OCI-LY7 (cell line): Measurements from ENCODE around the gene DRD4. TPM values are rescaled to one million over a fixed set of nuclear protein-coding genes. Genes with fewer than 3 reads are reported as not detected.
A peak's percentile ranks its signal among the peaks of the same experiment; 100 is the strongest.

ENCODE experiments used
- BruUV-seq: library from RNA; stranded (reverse); fragments of 400-500 nt; replicated peaks from 2 replicates; lab custom pipeline; 2021; lab: Mats Ljungman, UMichigan
- CTCF ChIA-PET: fragments of 300-600 bp; sonication (Branson Sonifier 250); formaldehyde crosslinking; loops from one replicate; lab custom pipeline; 2022; ENCODE audit warnings: antibody characterized with exemption; ENCODE audit not compliant: unreplicated experiment; lab: Charles Lee
- POLR2A ChIA-PET: fragments of 300-600 bp; sonication (Branson Sonifier 250); formaldehyde crosslinking; loops from one replicate; lab custom pipeline; 2022; ENCODE audit warnings: antibody characterized with exemption; lab: Charles Lee
- DNase-seq: peaks from one replicate; pipeline ENCODE4 v3.0.0-alpha.2; 2015; ENCODE audit warnings: low spot score
- H2AFZ ChIP-seq: fragments of 200-600 bp; sonication (generic), shearing (Covaris generic); 2 replicates; pipeline ENCODE4 v1.6.1; 2014; ENCODE audit warnings: mild to moderate bottlenecking, antibody characterized with exemption, low read length, moderate library complexity
- H3K27ac ChIP-seq: fragments of 200-600 bp; sonication (generic); 2 replicates; pipeline ENCODE4 v1.5.1; 2014; ENCODE audit warnings: mixed run types, low read depth, mild to moderate bottlenecking, moderate library complexity, low read length, inconsistent platforms; ENCODE audit not compliant: poor library complexity, severe bottlenecking
- H3K36me3 ChIP-seq: fragments of 200-600 bp; sonication (generic); 2 replicates; pipeline ENCODE4 v1.6.1; 2014; ENCODE audit warnings: mild to moderate bottlenecking, antibody characterized with exemption, low read length, moderate library complexity, mixed read lengths; ENCODE audit not compliant: insufficient read depth
- H3K4me1 ChIP-seq: fragments of 200-600 bp; sonication (generic); 2 replicates; pipeline ENCODE4 v1.5.1; 2014; ENCODE audit warnings: mild to moderate bottlenecking, low read length; ENCODE audit not compliant: insufficient read depth, poor library complexity, severe bottlenecking
- H3K4me2 ChIP-seq: fragments of 200-600 bp; sonication (generic); 2 replicates; pipeline ENCODE4 v1.6.1; 2014; ENCODE audit warnings: mild to moderate bottlenecking, low read length
- H3K4me3 ChIP-seq: fragments of 200-600 bp; sonication (generic); 2 replicates; pipeline ENCODE4 v1.5.1; 2014; ENCODE audit warnings: mild to moderate bottlenecking, low read depth, low read length; ENCODE audit not compliant: poor library complexity, severe bottlenecking
- H3K79me2 ChIP-seq: fragments of 200-600 bp; sonication (generic); 2 replicates; pipeline ENCODE4 v1.6.1; 2016; ENCODE audit warnings: low read depth, mild to moderate bottlenecking, low read length, moderate library complexity, mixed read lengths; ENCODE audit not compliant: insufficient read depth
- H3K9me2 ChIP-seq: fragments of 200-600 bp; sonication (generic); 2 replicates; pipeline ENCODE4 v1.6.1; 2016; ENCODE audit warnings: mild to moderate bottlenecking, low read length, mixed read lengths; ENCODE audit not compliant: insufficient read depth
- H3K9me3 ChIP-seq: fragments of 200-600 bp; sonication (generic); 2 replicates; pipeline ENCODE4 v1.6.1; 2014; ENCODE audit warnings: mild to moderate bottlenecking, mixed run types, low read length, mixed read lengths
- H4K20me1 ChIP-seq: fragments of 200-600 bp; sonication (generic); 2 replicates; pipeline ENCODE4 v1.6.1; 2014; ENCODE audit warnings: mild to moderate bottlenecking, antibody characterized with exemption, low read length, moderate library complexity, mixed read lengths; ENCODE audit not compliant: insufficient read depth
- EZH2phosphoT487 ChIP-seq: fragments of 200-600 bp; sonication (generic); IDR thresholded peaks from 2 replicates; pipeline ENCODE4 v1.6.1; 2018; ENCODE audit warnings: low read depth, borderline replicate concordance, mild to moderate bottlenecking, mixed run types, antibody characterized with exemption, low read length, moderate library complexity, mixed read lengths
- intact Hi-C: fragments of 100-400 bp; cut with micrococcal nuclease; formaldehyde crosslinking; loops from one replicate; pipeline ENCODE4 v1.10.0; 2022; ENCODE audit not compliant: unreplicated experiment
- total RNA-seq, 2 experiments: library from RNA; depleted of rRNA in 1 of 2; stranded (reverse); fragments of >200 nt in 1 of 2; shearing (Covaris generic) in 1 of 2; gene quantifications; 2 replicates each; pipeline ENCODE4 v1.2.3, GENCODE V29; 2014 to 2022
- TF ChIP-seq, protein P1 (sequence below): fragments of 200-600 bp; sonication (generic); conservative IDR thresholded peaks from 2 replicates; pipeline ENCODE4 v1.5.1; 2014; ENCODE audit warnings: mild to moderate bottlenecking, antibody characterized with exemption, low read length, moderate library complexity, mixed read lengths

Gene DRD4
- total RNA-seq, 2 experiments from 2014 or later = 0.16 to 3.1 TPM

DNA sequence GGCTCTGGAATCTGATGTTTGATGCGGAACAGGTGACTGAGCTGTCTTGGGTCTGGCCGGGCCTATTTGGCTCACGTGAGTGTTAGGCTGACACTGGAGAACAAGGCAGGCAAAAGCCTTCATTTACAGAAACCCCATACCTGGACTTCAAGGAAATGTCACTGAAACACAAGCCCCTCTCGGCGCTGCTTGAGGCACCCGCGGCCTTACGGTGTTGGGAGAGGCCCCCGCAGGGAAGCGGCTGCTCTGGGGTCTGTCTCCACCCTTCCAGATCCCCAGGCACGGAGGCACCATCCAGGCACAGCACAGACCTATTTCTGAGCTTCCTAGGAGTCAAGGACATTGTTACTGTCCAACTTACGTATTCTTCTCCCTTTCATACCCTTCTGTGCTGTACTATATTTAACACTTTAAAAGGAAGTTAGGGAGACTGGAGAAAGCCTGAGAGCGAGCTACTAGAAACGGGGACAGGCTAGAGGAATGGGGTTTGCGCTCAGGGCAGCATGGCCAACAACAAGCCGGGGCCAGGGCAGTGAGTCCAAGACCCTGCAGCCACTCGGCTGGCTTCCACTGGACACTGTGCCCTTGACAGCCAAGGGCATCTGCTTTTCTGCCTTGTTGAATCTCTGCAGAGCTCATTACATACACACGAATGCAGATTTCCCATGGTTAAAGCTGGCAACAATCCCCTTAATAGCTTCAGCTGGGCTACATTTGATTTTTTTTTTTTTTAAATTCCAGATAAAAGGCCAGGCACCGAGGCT is 23.8 kb downstream of the DRD4 start:
- CTCF ChIA-PET = interaction anchor here (0.5 kb wide), 1 partner anchor 116 kb away, joined by 3 read pairs; no protein-coding TSS in a partner anchor
- POLR2A ChIA-PET = no interaction called here
- H2AFZ ChIP-seq = no peak overlapping the region

DNA sequence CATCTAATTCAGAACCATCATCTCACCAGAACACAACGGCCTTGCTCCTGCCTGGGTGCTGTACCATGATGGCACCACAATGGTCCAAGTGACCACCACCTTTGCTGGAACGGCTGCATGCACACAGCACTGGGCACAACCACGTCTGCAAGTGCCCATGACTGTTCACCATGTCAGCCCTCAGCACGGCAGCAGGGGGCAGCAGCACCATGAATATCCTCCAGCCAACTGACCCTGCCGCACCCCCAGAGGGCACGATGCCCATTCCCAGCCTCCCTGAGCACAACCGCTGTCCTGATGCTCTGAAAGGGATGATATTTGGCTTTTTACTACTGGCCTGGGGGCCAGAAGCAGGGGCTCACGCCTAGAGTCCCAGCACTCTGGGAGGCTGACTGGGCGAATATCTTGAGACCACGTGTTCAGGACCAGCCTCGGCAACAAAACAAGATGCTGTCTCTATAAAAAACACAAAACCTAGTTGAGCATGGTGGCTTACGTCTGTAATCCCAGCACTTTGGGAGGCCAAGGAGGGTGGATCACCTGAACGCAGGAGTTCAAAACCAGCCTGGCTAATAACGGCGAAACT is 25.7 kb downstream of the DRD4 start:
- no TSS peak for BruUV-seq
- DNase-seq = peak; percentile 53
- H2AFZ ChIP-seq = no peak overlapping the region
- no peaks in the 10 kb centered on the region for H4K20me1 ChIP-seq
- H3K4me3 ChIP-seq = no peak overlapping the region
- H3K36me3 ChIP-seq = peaks cover 67% of the 10 kb centered on the region
- intact Hi-C loops = loop anchor here (1.0 kb wide), 1 partner anchor 61 kb away; no protein-coding TSS in a partner anchor
- no peaks in the 10 kb centered on the region for H3K79me2 ChIP-seq
- ChIA-PET CTCF (no interaction called here), POLR2A (no interaction called here)
- H3K4me1 ChIP-seq = peaks cover 9% of the 10 kb centered on the region
- H3K27ac ChIP-seq = no peak overlapping the region
- H3K4me2 ChIP-seq = no peak overlapping the region
- TF ChIP-seq, protein P1, sequence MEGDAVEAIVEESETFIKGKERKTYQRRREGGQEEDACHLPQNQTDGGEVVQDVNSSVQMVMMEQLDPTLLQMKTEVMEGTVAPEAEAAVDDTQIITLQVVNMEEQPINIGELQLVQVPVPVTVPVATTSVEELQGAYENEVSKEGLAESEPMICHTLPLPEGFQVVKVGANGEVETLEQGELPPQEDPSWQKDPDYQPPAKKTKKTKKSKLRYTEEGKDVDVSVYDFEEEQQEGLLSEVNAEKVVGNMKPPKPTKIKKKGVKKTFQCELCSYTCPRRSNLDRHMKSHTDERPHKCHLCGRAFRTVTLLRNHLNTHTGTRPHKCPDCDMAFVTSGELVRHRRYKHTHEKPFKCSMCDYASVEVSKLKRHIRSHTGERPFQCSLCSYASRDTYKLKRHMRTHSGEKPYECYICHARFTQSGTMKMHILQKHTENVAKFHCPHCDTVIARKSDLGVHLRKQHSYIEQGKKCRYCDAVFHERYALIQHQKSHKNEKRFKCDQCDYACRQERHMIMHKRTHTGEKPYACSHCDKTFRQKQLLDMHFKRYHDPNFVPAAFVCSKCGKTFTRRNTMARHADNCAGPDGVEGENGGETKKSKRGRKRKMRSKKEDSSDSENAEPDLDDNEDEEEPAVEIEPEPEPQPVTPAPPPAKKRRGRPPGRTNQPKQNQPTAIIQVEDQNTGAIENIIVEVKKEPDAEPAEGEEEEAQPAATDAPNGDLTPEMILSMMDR = peak; percentile 82
- no peak for TF ChIP-seq EZH2phosphoT487
- H3K9me2 ChIP-seq = no peaks in the 10 kb centered on the region
- no peaks in the 10 kb centered on the region for H3K9me3 ChIP-seq

More for the DNA sequence above, 23.8 kb downstream of the DRD4 start:
- Histone ChIP-seq H3K9me2 (no peaks in the 10 kb centered on the region), H3K4me3 (no peak overlapping the region), H3K27ac (no peak overlapping the region), H3K79me2 (no peaks in the 10 kb centered on the region), H3K9me3 (no peaks in the 10 kb centered on the region), H4K20me1 (no peaks in the 10 kb centered on the region), H3K4me2 (no peak overlapping the region), H3K4me1 (peaks cover 9% of the 10 kb centered on the region), H3K36me3 (peaks cover 61% of the 10 kb centered on the region; the same call in 1 of the 2 replicates)
- intact Hi-C loops = no loop called here
- TF ChIP-seq, protein P1 = no peak
- TF ChIP-seq EZH2phosphoT487 = no peak
- BruUV-seq = no TSS peak
- no peak for DNase-seq
